Measurements from ENCODE around the gene ERAP2.

GRCh38 chr5:96924016-96924443, 47.7 kb downstream of the ERAP2 start:
- no peak for TF ChIP-seq EZH2 (IDR thresholded peaks at IDR 0.05; ENCODE audit: insufficient read depth, poor library complexity, severe bottlenecking)
- no peak for TF ChIP-seq EZH2phosphoT487 (IDR thresholded peaks at IDR 0.05; ENCODE audit: insufficient read depth, low read depth)

Data from GM23248 (cell line).